Panc1 (cell line): ENCODE results near the gene ADARB2. TPM values are rescaled to one million over a fixed set of nuclear protein-coding genes. Genes with fewer than 3 reads are reported as not detected.

Source experiments
- ATAC-seq: fragments of 200-7000 bp; cut with Tn5 transposase; 2 replicates; pipeline ENCODE4 v1.9.1; 2020; ENCODE audit warnings: mild to moderate bottlenecking, moderate library complexity
- BruUV-seq: library from RNA; stranded (reverse); fragments of 400-500 nt; replicated peaks from 2 replicates; lab custom pipeline; 2021; lab: Mats Ljungman, UMichigan
- CTCF ChIA-PET: fragments of 300-600 bp; sonication (Branson Sonifier 250); formaldehyde crosslinking; loops from one replicate; lab custom pipeline; 2022; ENCODE audit warnings: antibody characterized with exemption; lab: Charles Lee
- POLR2A ChIA-PET: fragments of 300-600 bp; sonication (Branson Sonifier 250); formaldehyde crosslinking; loops from one replicate; lab custom pipeline; 2022; ENCODE audit warnings: antibody characterized with exemption; lab: Charles Lee
- DNase-seq: peaks from one replicate; pipeline ENCODE4 v3.0.0-alpha.2; 2010; ENCODE audit warnings: low read depth, low spot score
- H3K27ac ChIP-seq: 2 replicates; pipeline ENCODE4 v1.5.1; 2011; ENCODE audit warnings: mild to moderate bottlenecking, low read length, inconsistent platforms
- H3K27me3 ChIP-seq: fragments of 200-500 bp; sonication (Bioruptor generic); 2 replicates; pipeline ENCODE4 v1.6.0; 2014; ENCODE audit warnings: low read length, inconsistent platforms; ENCODE audit not compliant: control insufficient read depth, insufficient read depth
- H3K36me3 ChIP-seq: fragments of 200-500 bp; sonication (Bioruptor generic); 2 replicates; pipeline ENCODE4 v1.5.1; 2014; ENCODE audit warnings: inconsistent platforms, mild to moderate bottlenecking, low read length, moderate library complexity; ENCODE audit not compliant: control insufficient read depth, insufficient read depth
- H3K4me1 ChIP-seq: 2 replicates; pipeline ENCODE4 v1.5.1; 2011; ENCODE audit warnings: inconsistent platforms, mild to moderate bottlenecking, low read length, moderate library complexity; ENCODE audit not compliant: control insufficient read depth, insufficient read depth
- H3K4me3 ChIP-seq, 2 experiments: 2 replicates each; pipeline ENCODE4 v1.5.1; 2011 to 2012; ENCODE audit warnings: low read depth in 2 of 2, low read length in 2 of 2, mild to moderate bottlenecking in 2 of 2, inconsistent platforms in 1 of 2, moderate library complexity in 1 of 2
- H3K9me3 ChIP-seq: fragments of 200-500 bp; sonication (Bioruptor generic); 2 replicates; pipeline ENCODE4 v1.5.1; 2014; ENCODE audit warnings: low read depth, mild to moderate bottlenecking, inconsistent platforms, low read length, moderate library complexity; ENCODE audit not compliant: control insufficient read depth, insufficient read depth
- POLR2AphosphoS5 ChIP-seq: IDR thresholded peaks from 2 replicates; pipeline ENCODE4 v1.6.1; 2012; ENCODE audit warnings: mild to moderate bottlenecking, low read depth, low read length, moderate library complexity
- SIN3A ChIP-seq: IDR thresholded peaks from 2 replicates; pipeline ENCODE4 v1.6.1; 2012; ENCODE audit warnings: low read depth, mild to moderate bottlenecking, low read length, moderate library complexity, borderline replicate concordance; ENCODE audit not compliant: insufficient read depth
- TCF7L2 ChIP-seq: IDR thresholded peaks from 2 replicates; pipeline ENCODE4 v1.6.1; 2011; ENCODE audit warnings: mild to moderate bottlenecking, low read depth, low read length, inconsistent platforms
- in situ Hi-C: cut with HindIII; loops from 2 replicates; pipeline ENCODE4 v1.10.0; 2016; ENCODE audit warnings: low sequenced_read_pairs, low pct_unique_long_range_greater_than_20kb
- intact Hi-C: fragments of 100-400 bp; cut with micrococcal nuclease; formaldehyde crosslinking; loops from one replicate; pipeline ENCODE4 v1.10.0; 2022; ENCODE audit not compliant: unreplicated experiment
- total RNA-seq: library from RNA; stranded (reverse); gene quantifications from one replicate; pipeline ENCODE4 v1.2.1, GENCODE V29; 2021; ENCODE audit not compliant: unreplicated experiment
- TF ChIP-seq, protein P1 (sequence below): fragments of 450-650 bp; IDR thresholded peaks from 2 replicates; pipeline ENCODE4 v1.5.1; 2017; ENCODE audit warnings: mild to moderate bottlenecking
- TF ChIP-seq, protein P2 (sequence below), 2 experiments: IDR thresholded peaks; 2 replicates each; pipeline ENCODE4 v1.6.1; 2011 to 2012; ENCODE audit warnings: low read depth in 2 of 2, control low read depth in 1 of 2, low read length in 1 of 2, mild to moderate bottlenecking in 1 of 2, moderate library complexity in 1 of 2; ENCODE audit not compliant: insufficient read depth in 1 of 2

ADARB2 gene
- total RNA-seq, 1 experiment from 2014 or later, result 0.31 TPM

DNA sequence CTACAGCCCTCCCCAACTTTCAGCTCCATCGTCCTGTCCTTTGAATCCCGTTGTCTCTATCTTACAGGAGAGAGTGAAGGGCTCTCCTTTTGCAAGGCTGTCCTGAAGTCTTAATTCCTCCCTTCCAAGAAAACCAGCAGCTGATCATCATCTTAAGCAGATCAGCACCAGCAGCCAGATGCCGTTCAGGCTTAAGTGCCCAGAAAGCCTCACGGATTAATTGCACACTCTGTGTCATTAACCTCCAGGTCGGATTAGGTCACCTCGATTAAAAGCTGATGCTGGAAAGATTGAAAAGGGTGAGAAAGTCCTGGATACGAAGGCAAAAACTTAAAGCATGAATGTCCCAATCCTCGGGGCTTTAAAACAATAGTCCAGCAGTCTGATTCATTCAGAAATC lies 24.8 kb upstream of the ADARB2 start:
- Histone ChIP-seq H3K4me1 (no peaks in the 10 kb centered on the region), H3K36me3 (no peaks in the 10 kb centered on the region), H3K27me3 (no peaks in the 10 kb centered on the region; the same call in 1 of the 2 replicates), H3K9me3 (no peaks in the 10 kb centered on the region), H3K27ac (no peak overlapping the region), H3K4me3 (no peak overlapping the region)
- TF ChIP-seq, protein P1, sequence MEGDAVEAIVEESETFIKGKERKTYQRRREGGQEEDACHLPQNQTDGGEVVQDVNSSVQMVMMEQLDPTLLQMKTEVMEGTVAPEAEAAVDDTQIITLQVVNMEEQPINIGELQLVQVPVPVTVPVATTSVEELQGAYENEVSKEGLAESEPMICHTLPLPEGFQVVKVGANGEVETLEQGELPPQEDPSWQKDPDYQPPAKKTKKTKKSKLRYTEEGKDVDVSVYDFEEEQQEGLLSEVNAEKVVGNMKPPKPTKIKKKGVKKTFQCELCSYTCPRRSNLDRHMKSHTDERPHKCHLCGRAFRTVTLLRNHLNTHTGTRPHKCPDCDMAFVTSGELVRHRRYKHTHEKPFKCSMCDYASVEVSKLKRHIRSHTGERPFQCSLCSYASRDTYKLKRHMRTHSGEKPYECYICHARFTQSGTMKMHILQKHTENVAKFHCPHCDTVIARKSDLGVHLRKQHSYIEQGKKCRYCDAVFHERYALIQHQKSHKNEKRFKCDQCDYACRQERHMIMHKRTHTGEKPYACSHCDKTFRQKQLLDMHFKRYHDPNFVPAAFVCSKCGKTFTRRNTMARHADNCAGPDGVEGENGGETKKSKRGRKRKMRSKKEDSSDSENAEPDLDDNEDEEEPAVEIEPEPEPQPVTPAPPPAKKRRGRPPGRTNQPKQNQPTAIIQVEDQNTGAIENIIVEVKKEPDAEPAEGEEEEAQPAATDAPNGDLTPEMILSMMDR, result no peak
- no peak for TF ChIP-seq TCF7L2
- ATAC-seq, result no peak
- DNase-seq, result no peak
- BruUV-seq, result no TSS peak
- CTCF ChIA-PET, result no interaction called here
- in situ Hi-C loops, result no loop called here
- intact Hi-C loops, result no loop called here
- POLR2A ChIA-PET, result no interaction called here

DNA sequence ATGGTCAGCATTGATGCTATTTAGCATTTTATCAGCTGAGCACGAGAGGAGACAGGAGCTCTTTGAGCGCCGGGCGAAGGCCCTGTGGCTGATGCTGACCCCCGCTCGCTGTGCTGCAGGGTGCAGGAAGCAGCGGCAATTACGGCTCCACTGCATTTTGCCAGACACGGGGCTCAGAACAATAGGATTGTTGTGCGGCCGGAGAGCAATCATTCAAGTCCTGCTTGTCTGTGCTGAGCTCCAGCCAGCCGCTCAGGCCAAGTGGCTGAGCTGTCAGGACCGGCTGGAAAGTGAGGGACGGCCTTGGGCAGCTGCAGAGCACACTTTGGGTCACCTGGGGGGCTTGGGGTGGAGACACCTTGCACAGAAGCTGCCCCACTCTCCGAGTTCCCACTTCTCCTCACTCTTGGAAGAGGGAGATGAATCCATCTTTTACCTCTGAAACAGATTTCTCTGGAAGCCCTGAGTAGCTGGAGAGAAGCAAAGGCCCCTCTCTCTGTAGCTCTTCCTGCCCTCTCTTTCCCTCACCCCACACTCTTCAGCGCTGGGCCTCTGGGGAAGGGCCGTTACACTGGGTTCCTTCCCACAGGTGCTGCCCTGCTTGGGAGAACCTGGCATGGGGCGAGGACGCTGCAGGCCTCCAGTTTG lies 17.3 kb upstream of the ADARB2 start:
- ChIA-PET POLR2A (interaction anchor here (0.7 kb wide), 1 partner anchor 410 kb away, joined by 3 read pairs; no protein-coding TSS in a partner anchor), CTCF (no interaction called here)
- TF ChIP-seq TCF7L2 (no peak), SIN3A (no peak), POLR2AphosphoS5 (no peak)
- TF ChIP-seq, protein P1, result no peak
- TF ChIP-seq, protein P2, sequence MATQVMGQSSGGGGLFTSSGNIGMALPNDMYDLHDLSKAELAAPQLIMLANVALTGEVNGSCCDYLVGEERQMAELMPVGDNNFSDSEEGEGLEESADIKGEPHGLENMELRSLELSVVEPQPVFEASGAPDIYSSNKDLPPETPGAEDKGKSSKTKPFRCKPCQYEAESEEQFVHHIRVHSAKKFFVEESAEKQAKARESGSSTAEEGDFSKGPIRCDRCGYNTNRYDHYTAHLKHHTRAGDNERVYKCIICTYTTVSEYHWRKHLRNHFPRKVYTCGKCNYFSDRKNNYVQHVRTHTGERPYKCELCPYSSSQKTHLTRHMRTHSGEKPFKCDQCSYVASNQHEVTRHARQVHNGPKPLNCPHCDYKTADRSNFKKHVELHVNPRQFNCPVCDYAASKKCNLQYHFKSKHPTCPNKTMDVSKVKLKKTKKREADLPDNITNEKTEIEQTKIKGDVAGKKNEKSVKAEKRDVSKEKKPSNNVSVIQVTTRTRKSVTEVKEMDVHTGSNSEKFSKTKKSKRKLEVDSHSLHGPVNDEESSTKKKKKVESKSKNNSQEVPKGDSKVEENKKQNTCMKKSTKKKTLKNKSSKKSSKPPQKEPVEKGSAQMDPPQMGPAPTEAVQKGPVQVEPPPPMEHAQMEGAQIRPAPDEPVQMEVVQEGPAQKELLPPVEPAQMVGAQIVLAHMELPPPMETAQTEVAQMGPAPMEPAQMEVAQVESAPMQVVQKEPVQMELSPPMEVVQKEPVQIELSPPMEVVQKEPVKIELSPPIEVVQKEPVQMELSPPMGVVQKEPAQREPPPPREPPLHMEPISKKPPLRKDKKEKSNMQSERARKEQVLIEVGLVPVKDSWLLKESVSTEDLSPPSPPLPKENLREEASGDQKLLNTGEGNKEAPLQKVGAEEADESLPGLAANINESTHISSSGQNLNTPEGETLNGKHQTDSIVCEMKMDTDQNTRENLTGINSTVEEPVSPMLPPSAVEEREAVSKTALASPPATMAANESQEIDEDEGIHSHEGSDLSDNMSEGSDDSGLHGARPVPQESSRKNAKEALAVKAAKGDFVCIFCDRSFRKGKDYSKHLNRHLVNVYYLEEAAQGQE (IDR thresholded peaks at IDR 0.05; ENCODE audit: insufficient read depth in 1 of 2, low read depth in 2 of 2, low read length in 1 of 2), result no peak
- Histone ChIP-seq H3K27me3 (no peaks in the 10 kb centered on the region), H3K9me3 (no peaks in the 10 kb centered on the region), H3K4me1 (no peaks in the 10 kb centered on the region), H3K27ac (no peak overlapping the region), H3K36me3 (no peaks in the 10 kb centered on the region), H3K4me3 (no peak overlapping the region)
- BruUV-seq, result no TSS peak
- in situ Hi-C loops (no loop called here), intact Hi-C loops (no loop called here)
- DNase-seq (no peak), ATAC-seq (no peak)
